ENCODE results near the gene RAD23A. TPM values are rescaled to one million over a fixed set of nuclear protein-coding genes. Genes with fewer than 3 reads are reported as not detected.

RAD23A gene
- total and polyA plus RNA-seq, 2 of the 4 experiments (the other 2 are of a cell fraction): 54.3 to 67.8 TPM

GRCh38 chr19:12936582-12936981, 9.1 kb upstream of the RAD23A start (continued):
- TF ChIP-seq CTCF (conservative IDR thresholded peaks at IDR 0.05; ENCODE audit: low read depth, low read length): no peak
- TF ChIP-seq ELK1 (IDR thresholded peaks at IDR 0.05; ENCODE audit: borderline replicate concordance, low read depth, low read length): no peak

Measured in IMR-90 (cell line).